Liver (tissue), 9 donors: Measurements from ENCODE around the gene MACROH2A1. TPM values are rescaled to one million over a fixed set of nuclear protein-coding genes. Genes with fewer than 3 reads are reported as not detected.

Experiments
- DNase-seq: peaks from one replicate; pipeline ENCODE4 v3.0.0-alpha.2; 2017; ENCODE audit warnings: low spot score
- H3K27ac ChIP-seq, 2 donors: one replicate each; pipeline ENCODE4 v1.7.0; 2013; ENCODE audit warnings: inconsistent platforms in 2 of 2, low read length in 2 of 2, control low read depth in 1 of 2, low read depth in 1 of 2, mild to moderate bottlenecking in 1 of 2
- H3K27me3 ChIP-seq, 4 donors: one replicate each; pipeline versions ENCODE4 v1.6.1 to v1.7.0; 2013; ENCODE audit warnings: low read length in 3 of 4, inconsistent platforms in 1 of 4, mild to moderate bottlenecking in 1 of 4, moderate library complexity in 1 of 4; ENCODE audit not compliant: control insufficient read depth in 4 of 4, insufficient read depth in 4 of 4
- H3K36me3 ChIP-seq, 4 donors: one replicate each; pipeline versions ENCODE4 v1.6.1 to v1.7.0; 2013; ENCODE audit warnings: low read length in 3 of 4, mild to moderate bottlenecking in 3 of 4, low read depth in 1 of 4, moderate library complexity in 1 of 4; ENCODE audit not compliant: control insufficient read depth in 4 of 4, insufficient read depth in 3 of 4
- H3K4me1 ChIP-seq, 4 donors: one replicate each; pipeline versions ENCODE4 v1.6.1 to v1.7.0; 2013; ENCODE audit warnings: low read length in 3 of 4, mild to moderate bottlenecking in 3 of 4, moderate library complexity in 1 of 4; ENCODE audit not compliant: control insufficient read depth in 4 of 4, insufficient read depth in 4 of 4
- H3K4me3 ChIP-seq, 3 donors: one replicate each; pipeline versions ENCODE4 v1.6.1 to v1.7.0; 2013; ENCODE audit warnings: low read length in 3 of 3, control low read depth in 1 of 3, low read depth in 1 of 3, mild to moderate bottlenecking in 1 of 3
- H3K9ac ChIP-seq, 2 donors: one replicate each; pipeline ENCODE4 v1.7.0; 2013; ENCODE audit warnings: low read length in 2 of 2, mild to moderate bottlenecking in 2 of 2, moderate library complexity in 2 of 2, control low read depth in 1 of 2, low read depth in 1 of 2
- H3K9me3 ChIP-seq, 4 donors: one replicate each; pipeline versions ENCODE4 v1.6.1 to v1.7.0; 2013; ENCODE audit warnings: low read length in 3 of 4; ENCODE audit not compliant: control insufficient read depth in 4 of 4
- GABPA ChIP-seq, 2 donors: IDR thresholded peaks in 1 of 2; conservative IDR thresholded peaks in 1 of 2; 2 replicates each; pipeline ENCODE4 v1.6.1; 2016; ENCODE audit warnings: antibody characterized with exemption in 2 of 2, mild to moderate bottlenecking in 1 of 2, moderate library complexity in 1 of 2
- HNF4G ChIP-seq: IDR thresholded peaks from 2 replicates; pipeline ENCODE4 v1.6.1; 2016; ENCODE audit warnings: antibody characterized with exemption
- JUND ChIP-seq, 2 donors: IDR thresholded peaks; 2 replicates each; pipeline ENCODE4 v1.6.1; 2016; ENCODE audit warnings: antibody characterized with exemption in 2 of 2
- RAD21 ChIP-seq, 2 donors: IDR thresholded peaks; 2 replicates each; pipeline ENCODE4 v1.6.1; 2016; ENCODE audit warnings: antibody characterized with exemption in 2 of 2, mild to moderate bottlenecking in 2 of 2
- SP1 ChIP-seq: IDR thresholded peaks from 2 replicates; pipeline ENCODE4 v1.6.1; 2018; ENCODE audit warnings: antibody characterized with exemption, mild to moderate bottlenecking
- TAF1 ChIP-seq: conservative IDR thresholded peaks from 2 replicates; pipeline ENCODE4 v1.6.1; 2016; ENCODE audit warnings: antibody characterized with exemption, mild to moderate bottlenecking
- WGBS: extraction: QIAGEN DNeasy Blood & Tissue Kit; methylation state at CpG from one replicate; pipeline ENCODE4 v1.1.7; 2013; 5-methylcytosine and 5-hydroxymethylcytosine counted together
- polyA plus RNA-seq, 2 donors: library from polyadenylated mRNA; stranded (reverse) in 1 of 2; unstranded in 1 of 2; fragments of 200-250 nt in 1 of 2; fragments of >200 nt in 1 of 2; fragmentation: Nextera tagmentation in 1 of 2; extraction: Ambion mirVana in 1 of 2; gene quantifications; one replicate each; pipeline versions ENCODE4 v1.2.1 to v1.2.3, GENCODE V29; 2013 to 2015
- total RNA-seq, 2 donors: library from RNA; depleted of rRNA; stranded (reverse); fragments of >200 nt; gene quantifications; one replicate each; pipeline ENCODE4 v1.2.3, GENCODE V29; 2014
- TF ChIP-seq, protein P1 (sequence below): IDR thresholded peaks from 2 replicates; pipeline ENCODE4 v1.6.1; 2016; ENCODE audit warnings: antibody characterized with exemption, mild to moderate bottlenecking
- TF ChIP-seq, protein P2 (sequence below): IDR thresholded peaks from 2 replicates; pipeline ENCODE4 v1.6.1; 2016; ENCODE audit warnings: antibody characterized with exemption
- TF ChIP-seq, protein P3 (sequence below): fragments of 150-350 bp; IDR thresholded peaks from 2 replicates; pipeline ENCODE4 v1.5.1; 2017; ENCODE audit warnings: improper control_type of control experiment, low read depth, low read length; ENCODE audit not compliant: missing input control
- donor health status: healthy.
- donor health status: healthy.
- donor health status: healthy.
- donor health status: healthy.
- donor health status: healthy.

The MACROH2A1 gene
- total and polyA plus RNA-seq, 4 donors: 33.7 to 113 (median 62.7) TPM

DNA sequence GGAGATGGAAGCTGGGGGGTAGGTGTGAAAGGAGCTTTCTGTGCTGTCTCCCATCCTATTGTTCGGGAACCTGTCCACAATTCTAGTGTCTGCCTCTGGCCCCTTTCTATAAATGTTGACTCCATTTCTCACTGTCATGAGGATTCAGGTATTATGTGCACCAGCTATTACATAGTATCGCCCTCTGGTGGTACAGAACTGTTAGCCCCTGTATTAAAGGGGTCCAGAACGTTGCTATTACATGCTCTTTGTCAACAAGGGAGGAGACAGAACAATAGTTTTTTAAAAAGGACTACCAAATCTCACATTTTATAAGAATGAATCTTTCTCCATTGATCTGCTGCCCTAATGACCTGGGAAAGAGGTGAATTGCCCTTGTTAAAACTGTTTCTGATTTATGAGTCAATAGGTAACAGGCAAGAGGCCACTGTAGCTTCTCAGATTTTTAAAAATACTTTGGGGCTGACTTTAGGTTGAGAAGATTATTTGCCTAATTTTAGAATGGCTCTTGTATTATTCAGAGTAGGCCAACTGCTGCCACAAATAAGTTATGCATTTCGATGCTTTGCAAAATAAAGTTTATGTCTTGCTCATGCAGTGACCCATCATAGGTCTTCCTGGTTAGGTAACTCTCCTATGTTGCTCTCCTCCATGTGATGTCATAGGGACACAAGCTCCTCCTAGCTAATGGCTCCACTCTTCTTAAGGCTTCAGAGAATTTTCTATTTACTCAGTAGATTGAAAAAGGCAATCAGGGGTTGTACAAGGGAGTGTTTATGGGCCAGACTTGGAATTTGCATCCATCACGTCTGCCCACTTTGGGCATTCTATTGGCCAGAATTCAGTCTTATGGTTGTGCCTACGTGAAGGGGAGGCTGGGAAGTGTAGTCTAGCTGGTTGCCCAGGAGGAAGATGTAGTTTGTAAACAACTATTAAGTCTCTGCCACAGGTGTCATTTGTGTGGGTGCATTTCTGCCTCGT is 27.4 kb upstream of the MACROH2A1 start:
- peaks cover 0 to 4% (median 0%) of the 10 kb centered on the region in 4 donors for H3K27me3 ChIP-seq

DNA sequence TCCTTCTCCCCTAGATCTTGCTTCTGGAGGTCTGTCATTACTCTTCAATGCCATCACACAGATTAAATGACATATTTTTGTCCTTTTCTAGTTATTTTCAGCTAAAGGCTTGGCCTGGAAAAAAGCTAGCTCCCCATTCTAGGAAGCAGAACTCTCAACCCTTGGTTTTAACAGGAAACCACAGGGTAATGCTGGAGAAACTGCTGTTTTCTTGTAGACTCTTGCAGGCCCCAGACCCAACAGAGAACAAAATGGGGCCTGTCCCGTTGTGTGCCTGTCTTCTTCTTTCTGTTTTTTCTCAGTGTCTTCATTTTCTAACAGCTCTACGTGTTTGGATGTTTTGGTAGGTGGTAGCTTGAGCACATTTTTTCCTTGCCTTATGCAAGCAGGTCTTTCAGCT is 26.6 kb upstream of the MACROH2A1 start:
- peaks cover 0 to 12% (median 7%) of the 10 kb centered on the region in 4 donors for H3K9me3 ChIP-seq
- no peak for DNase-seq
- H3K9ac ChIP-seq: no peak overlapping the region
- no peak overlapping the region for H3K4me3 ChIP-seq
- TF ChIP-seq, protein P1, sequence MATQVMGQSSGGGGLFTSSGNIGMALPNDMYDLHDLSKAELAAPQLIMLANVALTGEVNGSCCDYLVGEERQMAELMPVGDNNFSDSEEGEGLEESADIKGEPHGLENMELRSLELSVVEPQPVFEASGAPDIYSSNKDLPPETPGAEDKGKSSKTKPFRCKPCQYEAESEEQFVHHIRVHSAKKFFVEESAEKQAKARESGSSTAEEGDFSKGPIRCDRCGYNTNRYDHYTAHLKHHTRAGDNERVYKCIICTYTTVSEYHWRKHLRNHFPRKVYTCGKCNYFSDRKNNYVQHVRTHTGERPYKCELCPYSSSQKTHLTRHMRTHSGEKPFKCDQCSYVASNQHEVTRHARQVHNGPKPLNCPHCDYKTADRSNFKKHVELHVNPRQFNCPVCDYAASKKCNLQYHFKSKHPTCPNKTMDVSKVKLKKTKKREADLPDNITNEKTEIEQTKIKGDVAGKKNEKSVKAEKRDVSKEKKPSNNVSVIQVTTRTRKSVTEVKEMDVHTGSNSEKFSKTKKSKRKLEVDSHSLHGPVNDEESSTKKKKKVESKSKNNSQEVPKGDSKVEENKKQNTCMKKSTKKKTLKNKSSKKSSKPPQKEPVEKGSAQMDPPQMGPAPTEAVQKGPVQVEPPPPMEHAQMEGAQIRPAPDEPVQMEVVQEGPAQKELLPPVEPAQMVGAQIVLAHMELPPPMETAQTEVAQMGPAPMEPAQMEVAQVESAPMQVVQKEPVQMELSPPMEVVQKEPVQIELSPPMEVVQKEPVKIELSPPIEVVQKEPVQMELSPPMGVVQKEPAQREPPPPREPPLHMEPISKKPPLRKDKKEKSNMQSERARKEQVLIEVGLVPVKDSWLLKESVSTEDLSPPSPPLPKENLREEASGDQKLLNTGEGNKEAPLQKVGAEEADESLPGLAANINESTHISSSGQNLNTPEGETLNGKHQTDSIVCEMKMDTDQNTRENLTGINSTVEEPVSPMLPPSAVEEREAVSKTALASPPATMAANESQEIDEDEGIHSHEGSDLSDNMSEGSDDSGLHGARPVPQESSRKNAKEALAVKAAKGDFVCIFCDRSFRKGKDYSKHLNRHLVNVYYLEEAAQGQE: no peak
- TF ChIP-seq, protein P2, sequence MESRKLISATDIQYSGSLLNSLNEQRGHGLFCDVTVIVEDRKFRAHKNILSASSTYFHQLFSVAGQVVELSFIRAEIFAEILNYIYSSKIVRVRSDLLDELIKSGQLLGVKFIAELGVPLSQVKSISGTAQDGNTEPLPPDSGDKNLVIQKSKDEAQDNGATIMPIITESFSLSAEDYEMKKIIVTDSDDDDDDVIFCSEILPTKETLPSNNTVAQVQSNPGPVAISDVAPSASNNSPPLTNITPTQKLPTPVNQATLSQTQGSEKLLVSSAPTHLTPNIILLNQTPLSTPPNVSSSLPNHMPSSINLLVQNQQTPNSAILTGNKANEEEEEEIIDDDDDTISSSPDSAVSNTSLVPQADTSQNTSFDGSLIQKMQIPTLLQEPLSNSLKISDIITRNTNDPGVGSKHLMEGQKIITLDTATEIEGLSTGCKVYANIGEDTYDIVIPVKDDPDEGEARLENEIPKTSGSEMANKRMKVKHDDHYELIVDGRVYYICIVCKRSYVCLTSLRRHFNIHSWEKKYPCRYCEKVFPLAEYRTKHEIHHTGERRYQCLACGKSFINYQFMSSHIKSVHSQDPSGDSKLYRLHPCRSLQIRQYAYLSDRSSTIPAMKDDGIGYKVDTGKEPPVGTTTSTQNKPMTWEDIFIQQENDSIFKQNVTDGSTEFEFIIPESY: no peak
- TF ChIP-seq TAF1 (no peak), GABPA (IDR thresholded peaks at IDR 0.05 in 1 of 2, conservative IDR thresholded peaks at IDR 0.05 in 1 of 2) (no peak), HNF4G (no peak), SP1 (no peak), JUND (IDR thresholded peaks at IDR 0.05) (no peak), RAD21 (IDR thresholded peaks at IDR 0.05) (no peak)
- TF ChIP-seq, protein P3, sequence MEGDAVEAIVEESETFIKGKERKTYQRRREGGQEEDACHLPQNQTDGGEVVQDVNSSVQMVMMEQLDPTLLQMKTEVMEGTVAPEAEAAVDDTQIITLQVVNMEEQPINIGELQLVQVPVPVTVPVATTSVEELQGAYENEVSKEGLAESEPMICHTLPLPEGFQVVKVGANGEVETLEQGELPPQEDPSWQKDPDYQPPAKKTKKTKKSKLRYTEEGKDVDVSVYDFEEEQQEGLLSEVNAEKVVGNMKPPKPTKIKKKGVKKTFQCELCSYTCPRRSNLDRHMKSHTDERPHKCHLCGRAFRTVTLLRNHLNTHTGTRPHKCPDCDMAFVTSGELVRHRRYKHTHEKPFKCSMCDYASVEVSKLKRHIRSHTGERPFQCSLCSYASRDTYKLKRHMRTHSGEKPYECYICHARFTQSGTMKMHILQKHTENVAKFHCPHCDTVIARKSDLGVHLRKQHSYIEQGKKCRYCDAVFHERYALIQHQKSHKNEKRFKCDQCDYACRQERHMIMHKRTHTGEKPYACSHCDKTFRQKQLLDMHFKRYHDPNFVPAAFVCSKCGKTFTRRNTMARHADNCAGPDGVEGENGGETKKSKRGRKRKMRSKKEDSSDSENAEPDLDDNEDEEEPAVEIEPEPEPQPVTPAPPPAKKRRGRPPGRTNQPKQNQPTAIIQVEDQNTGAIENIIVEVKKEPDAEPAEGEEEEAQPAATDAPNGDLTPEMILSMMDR: no peak
- WGBS: 43% methylated on average over 2 of the region's 2 CpGs
- H3K36me3 ChIP-seq: no peaks in the 10 kb centered on the region
- no peaks in the 10 kb centered on the region for H3K4me1 ChIP-seq
- no peak overlapping the region for H3K27ac ChIP-seq
- H3K27me3 ChIP-seq: peaks cover 0 to 4% (median 0%) of the 10 kb centered on the region in 4 donors

More for the DNA sequence above, 27.4 kb upstream of the MACROH2A1 start:
- no peaks in the 10 kb centered on the region for H3K36me3 ChIP-seq
- no peak for DNase-seq
- H3K27ac ChIP-seq: no peak overlapping the region
- H3K9me3 ChIP-seq: peaks cover 0 to 12% (median 7%) of the 10 kb centered on the region in 4 donors
- TF ChIP-seq, protein P3: peak; percentile 64
- TF ChIP-seq RAD21 (IDR thresholded peaks at IDR 0.05) (peak; percentile 66 to 81), TAF1 (no peak)
- H3K4me1 ChIP-seq: no peaks in the 10 kb centered on the region
- no peak overlapping the region for H3K9ac ChIP-seq
- no peak overlapping the region for H3K4me3 ChIP-seq
- WGBS: 56% methylated on average over 7 of the region's 7 CpGs
